Esophagus muscularis mucosa (tissue), 3 donors: ENCODE data around the gene SLC12A7.

ENCODE experiments used
- POLR2A ChIP-seq: fragments of 450-650 bp; IDR thresholded peaks from one replicate; pipeline ENCODE4 v1.6.1; 2017; ENCODE audit warnings: antibody characterized with exemption, moderate library complexity, mild to moderate bottlenecking, low read depth
- POLR2AphosphoS5 ChIP-seq, 2 donors: sonication (generic); formaldehyde crosslinking; IDR thresholded peaks; one replicate each; pipeline ENCODE4 v1.6.1; 2017; ENCODE audit warnings: antibody characterized with exemption in 2 of 2
- TF ChIP-seq, protein P1 (sequence below), 3 experiments: fragments of 200-600 bp in 2 of 3; fragments of 450-650 bp in 1 of 3; sonication (generic) in 2 of 3; IDR thresholded peaks; one replicate each; pipeline ENCODE4 v1.5.1; 2017 to 2019; ENCODE audit warnings: antibody characterized with exemption in 3 of 3, mild to moderate bottlenecking in 2 of 3, moderate library complexity in 1 of 3

DNA sequence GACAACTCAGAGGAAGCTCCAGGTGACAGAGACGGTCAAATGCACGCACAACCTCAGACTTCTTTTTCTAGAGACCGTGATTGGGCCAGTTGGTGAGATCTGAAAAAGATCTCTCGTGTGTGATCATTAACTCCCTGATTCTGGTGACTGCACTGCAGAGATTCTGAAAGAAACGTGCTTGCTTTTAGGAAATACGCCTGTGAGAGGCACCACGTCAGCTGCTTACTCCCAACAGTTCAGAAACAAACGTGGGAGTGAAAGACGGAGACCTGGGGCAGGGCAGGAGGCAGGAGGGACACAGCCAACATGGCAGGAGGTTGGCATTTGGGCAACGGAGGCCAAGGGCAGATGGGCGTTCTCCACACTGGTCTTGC is 15.9 kb downstream of the SLC12A7 start:
- TF ChIP-seq, protein P1, sequence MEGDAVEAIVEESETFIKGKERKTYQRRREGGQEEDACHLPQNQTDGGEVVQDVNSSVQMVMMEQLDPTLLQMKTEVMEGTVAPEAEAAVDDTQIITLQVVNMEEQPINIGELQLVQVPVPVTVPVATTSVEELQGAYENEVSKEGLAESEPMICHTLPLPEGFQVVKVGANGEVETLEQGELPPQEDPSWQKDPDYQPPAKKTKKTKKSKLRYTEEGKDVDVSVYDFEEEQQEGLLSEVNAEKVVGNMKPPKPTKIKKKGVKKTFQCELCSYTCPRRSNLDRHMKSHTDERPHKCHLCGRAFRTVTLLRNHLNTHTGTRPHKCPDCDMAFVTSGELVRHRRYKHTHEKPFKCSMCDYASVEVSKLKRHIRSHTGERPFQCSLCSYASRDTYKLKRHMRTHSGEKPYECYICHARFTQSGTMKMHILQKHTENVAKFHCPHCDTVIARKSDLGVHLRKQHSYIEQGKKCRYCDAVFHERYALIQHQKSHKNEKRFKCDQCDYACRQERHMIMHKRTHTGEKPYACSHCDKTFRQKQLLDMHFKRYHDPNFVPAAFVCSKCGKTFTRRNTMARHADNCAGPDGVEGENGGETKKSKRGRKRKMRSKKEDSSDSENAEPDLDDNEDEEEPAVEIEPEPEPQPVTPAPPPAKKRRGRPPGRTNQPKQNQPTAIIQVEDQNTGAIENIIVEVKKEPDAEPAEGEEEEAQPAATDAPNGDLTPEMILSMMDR (IDR thresholded peaks at IDR 0.05): no peak
- no peak for TF ChIP-seq POLR2AphosphoS5 (IDR thresholded peaks at IDR 0.05)
- no peak for TF ChIP-seq POLR2A
